ENCODE measurements around the gene ARHGAP15. TPM values are rescaled to one million over a fixed set of nuclear protein-coding genes. Genes with fewer than 3 reads are reported as not detected.
A peak's percentile ranks its signal among the peaks of the same experiment; 100 is the strongest.

Gene ARHGAP15
- total RNA-seq, 1 experiment from 2014 or later = not detected

DNA sequence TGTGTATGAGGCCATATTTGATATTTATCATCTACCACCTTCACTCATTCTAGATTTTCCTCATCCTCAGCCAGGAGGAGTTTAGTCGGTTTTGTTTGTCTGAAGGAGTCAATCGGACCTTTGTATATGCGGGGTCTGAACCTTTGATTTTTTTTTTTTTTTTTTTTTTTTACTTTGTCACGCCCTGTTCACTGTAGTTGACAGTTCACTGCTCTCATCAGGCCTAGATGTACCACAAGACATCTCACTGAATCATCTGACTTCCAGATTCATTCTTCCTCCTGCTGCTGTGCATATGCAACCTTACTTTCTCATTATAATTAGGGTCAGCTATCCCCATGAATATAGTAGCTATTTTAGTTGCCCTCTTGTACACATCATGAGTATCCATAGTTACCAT lies 133.2 kb downstream of the ARHGAP15 start:
- no peak for DNase-seq (ENCODE audit: low read depth)

DNA sequence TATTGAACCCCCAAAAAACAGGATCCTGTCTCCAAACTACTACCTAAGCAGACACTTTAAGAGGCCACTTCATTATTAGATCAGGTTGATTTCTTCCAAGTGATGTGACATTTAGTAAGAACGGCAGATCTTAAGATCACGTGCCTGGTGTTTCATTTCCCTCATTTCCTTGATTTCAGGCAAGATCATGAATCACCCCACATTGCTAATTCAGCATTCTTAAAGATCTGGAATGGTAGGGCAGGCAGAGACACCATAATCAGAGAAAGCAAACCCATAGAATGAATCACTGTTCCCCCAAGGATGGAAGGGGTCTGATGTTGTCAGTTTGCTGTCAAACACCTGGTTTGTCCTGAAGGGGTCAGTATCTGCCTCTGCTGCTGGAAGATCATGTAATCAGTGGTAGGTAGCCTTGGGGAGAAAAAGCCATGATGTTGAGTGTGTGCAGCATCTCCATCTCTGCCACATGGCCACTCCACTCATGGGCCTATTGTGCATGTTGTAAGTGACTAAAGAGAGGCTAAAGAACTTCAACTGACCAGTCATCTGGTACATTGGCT lies 133.9 kb downstream of the ARHGAP15 start:
- peak; percentile 37 for DNase-seq (ENCODE audit: low read depth)

DNA sequence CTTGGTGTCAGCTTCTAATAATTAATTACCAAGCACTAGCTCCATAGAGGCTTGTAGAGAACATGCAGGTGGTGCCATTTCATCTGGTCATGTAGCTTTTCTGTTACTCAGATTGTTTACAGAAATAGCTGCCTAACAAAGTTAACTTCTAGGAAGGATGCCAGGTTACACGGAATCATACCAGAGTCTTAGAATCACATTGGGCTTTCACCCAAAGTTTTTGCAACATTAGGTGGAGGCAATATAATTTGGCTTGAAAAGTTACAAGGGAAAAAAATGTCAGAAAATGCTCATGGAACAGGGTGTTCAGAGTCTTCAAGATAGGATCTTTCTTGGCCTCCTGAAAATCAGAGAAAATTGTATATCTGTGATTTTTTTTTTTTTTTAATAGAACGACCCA lies 135.6 kb downstream of the ARHGAP15 start:
- peak; percentile 75 for DNase-seq (ENCODE audit: low read depth)

DNA sequence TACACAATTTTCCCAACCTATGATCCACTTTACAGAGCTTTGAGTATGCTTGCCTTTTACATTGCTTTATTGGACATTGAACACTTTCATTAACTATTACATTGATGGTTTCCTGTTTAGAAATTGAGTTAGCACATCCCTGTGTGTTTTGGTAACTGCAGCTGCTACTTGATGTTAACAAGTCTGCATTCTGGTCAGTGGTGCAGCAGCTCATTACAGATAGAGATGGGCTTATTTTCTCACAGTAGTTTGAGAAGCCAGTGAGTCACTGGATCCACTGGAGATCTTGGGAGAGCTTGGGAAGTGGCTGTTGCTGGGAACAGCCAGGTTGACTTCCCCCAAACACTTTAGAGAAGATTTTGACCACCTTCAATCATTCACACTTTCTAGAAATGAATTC lies 150.5 kb downstream of the ARHGAP15 start:
- DNase-seq (ENCODE audit: low read depth) = no peak

DNA sequence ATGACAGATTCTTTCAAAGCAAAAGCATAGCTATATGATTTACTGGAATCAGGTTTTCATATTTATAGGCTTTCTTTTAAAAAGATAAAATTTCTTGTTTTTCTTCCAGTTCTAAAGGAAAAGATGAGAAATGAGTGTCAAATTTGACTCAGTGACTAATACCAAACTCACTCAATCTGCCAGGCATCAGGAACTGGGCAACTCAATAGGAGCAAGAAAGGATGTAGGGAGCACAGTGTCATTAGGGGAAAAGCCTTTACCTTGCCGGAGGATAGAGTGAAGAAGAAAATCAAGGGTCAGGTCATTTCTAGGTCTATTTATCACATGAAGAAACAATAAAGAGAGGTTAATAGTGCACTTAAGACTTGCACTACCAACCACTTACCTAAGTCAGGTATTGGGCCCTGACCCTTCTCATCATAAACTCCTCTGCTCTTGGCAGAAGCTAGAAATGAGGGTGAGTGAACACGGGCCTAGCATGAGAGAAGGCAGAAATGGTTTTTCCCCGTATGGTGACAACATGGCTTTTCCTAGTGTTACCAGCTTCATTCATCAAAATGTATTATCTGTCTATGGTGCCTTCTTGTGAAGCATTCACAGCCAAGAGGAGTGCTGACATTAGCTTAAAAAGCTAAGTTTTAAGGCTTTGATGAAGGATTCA lies 151.0 kb downstream of the ARHGAP15 start:
- DNase-seq (ENCODE audit: low read depth) = no peak

DNA sequence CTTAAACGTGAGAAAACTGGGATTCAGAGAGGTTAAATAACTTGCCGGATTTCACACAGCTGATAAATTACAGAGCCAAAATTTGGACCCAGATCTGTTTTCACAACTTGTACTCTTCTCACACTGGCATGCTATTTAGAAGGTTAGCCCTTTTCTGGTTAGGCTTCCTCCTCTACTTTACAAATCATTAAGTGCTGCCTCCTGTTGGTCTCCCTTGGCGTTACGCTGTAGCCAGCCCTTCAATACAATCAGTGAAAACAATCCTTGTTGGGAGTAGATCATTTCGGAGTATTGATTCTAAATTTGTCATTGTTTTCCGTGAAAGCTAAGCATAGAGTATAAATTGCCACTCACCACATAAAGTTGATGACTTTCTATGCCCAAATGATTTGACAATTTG lies 153.5 kb downstream of the ARHGAP15 start:
- no peak for DNase-seq (ENCODE audit: low read depth)

DNA sequence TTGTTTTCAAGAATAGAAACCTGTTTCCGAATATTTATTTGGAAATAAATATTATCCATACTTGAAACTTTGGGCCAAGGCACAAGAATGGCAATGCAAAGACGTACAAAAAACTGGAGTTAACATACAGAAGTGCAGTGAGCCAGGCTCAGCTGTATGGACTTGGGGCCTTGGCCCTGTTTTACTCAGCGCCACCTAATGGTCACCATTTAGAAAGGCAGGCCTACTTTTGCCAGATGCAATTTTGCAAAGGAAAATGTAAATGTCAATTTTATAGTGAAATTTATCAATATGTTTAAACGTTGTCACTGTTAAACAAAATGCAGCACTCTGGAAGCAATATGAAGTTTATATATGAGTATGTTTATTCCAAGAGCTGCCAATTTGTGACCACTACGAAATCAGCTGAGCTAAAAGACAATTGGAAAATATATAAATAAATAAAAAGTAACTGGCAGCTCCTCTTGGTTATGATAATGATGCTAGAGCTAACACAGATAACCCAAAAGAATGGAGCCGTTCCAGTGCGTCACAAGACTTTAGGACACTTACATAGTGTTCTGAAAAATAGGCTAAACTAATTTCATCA lies 155.0 kb downstream of the ARHGAP15 start:
- peak; percentile 26 for DNase-seq (ENCODE audit: low read depth)

DNA sequence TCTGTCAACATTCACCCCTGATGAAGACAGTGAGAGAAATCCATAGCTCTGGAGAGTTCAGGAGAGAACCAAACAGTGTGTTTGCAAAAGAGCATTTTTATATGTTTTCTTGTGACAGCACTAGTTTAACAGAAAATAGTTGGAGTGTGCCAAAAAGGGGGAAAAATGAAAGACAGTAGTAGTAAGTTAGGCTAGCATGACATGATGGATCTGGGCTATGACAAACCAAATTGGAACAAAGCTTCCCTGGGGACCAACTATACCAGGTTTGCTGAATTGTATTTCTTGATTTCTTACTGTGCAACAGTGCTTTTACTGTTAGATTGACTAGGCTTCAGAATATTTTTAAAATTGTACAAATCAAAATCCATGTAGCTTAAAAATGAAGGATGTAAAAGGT lies 159.8 kb downstream of the ARHGAP15 start:
- no peak for DNase-seq (ENCODE audit: low read depth)

DNA sequence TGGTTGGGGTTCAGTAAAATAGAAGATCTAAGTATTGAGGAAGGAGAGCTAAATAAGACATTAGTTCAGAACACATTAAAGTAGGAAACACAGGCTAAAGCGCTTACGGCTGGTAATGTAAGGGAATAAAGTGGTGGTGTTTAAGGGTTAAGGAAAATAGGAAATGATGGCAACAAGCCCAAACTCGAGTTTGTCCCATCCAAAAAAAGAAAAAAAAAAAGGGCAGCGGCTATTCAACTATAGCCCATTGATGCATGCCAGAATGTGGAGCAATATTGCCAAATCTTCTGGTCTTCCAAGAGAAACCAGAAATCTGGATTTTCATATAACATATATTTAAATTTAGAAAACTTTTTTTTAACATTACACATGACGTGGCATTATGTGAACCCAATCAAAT lies 161.0 kb downstream of the ARHGAP15 start:
- no peak for DNase-seq (ENCODE audit: low read depth)

DNA sequence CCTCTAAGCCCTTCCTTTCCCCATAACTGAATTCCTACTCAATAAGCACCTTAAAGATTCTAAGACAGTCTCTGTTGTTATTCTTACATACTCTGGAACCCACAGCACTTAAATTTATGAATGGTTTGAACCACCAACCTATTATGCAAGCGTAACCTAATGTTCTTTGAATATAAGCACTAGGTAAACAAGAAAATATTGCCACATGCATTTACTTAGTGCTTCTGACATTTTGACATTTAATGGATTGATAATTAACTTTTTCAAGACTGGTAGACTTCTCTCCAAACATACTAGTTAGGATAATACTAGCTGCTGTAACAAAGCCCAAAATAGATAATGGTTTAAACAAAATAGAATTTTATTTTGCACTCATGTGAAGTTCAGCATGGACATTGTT lies 164.8 kb downstream of the ARHGAP15 start:
- no peak for DNase-seq (ENCODE audit: low read depth)

DNA sequence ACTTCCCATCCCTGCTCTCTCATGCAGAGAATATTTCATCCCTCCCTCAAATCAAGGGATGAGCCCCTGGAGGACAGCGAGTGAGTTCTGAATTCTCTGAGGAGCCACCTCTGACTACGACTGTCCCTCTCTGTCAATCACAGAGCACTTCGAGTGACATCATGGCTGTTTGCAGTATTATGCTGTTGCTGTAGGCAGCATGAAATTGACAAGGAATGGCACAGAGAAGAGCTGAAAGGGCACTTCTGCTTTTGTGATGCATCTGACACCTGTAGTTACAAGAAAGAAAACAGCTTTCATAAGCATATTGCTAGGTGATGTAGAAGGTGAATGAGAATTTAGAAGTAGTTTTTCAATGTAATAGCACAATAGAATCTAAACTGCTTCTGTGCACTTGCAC lies 166.9 kb downstream of the ARHGAP15 start:
- DNase-seq (ENCODE audit: low read depth) = no peak

DNA sequence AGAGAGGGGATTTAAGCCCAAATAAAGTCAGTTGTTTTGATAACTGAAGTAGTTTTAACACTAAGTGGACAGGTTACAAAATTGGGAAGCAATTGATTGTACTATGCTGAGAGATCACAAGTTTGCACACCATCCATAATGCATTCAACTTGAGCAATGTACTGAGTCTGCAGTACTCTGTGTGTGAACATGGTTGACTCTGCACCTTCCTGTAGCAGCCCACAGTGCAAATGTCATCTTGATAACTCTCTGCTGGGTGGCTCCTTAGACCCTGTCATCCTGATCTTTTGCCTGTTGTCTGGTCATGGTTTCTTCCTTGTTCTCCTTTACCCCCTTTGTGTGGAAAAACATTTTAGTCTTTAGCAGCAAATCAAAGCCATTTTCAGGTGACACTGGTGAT lies 168.0 kb downstream of the ARHGAP15 start:
- no peak for DNase-seq (ENCODE audit: low read depth)

DNA sequence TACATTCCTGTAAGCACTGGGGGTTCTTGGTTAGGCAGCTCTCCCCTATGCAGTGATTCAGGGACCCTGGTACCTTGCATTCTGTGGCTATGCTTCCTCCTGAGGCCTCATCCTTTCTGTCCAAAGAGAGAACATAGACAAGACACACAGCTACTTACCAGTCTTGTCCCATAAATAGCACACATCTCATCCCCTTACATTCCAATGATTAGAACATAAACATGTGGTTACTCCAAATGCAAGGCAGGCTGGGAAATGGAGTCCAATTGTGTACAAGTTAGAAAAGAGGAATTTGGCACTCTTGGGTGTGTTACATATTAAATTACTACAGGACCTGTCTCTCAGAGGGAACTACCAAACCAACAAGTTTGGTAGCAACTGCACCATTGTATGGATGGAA lies 171.3 kb downstream of the ARHGAP15 start:
- no peak for DNase-seq (ENCODE audit: low read depth)

DNA sequence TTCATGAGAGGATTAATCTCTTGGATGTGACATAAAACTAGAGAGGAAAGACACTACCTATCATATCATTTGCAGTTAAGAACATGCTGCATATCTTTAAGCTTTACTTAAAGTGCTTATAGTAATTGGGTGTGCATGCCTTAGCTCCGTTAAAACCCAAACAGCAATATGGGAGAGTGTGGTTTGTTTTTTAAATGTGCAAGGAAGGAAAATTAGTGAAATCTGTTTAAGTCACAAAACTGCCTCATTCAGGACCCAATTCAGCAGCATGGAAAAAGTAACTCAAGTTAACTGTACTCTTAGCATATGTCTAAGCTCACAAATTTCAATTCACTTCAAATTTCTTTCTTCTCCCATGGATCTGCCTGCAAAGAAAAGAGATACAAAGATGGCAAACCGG lies 182.2 kb downstream of the ARHGAP15 start:
- no peak for DNase-seq (ENCODE audit: low read depth)

DNA sequence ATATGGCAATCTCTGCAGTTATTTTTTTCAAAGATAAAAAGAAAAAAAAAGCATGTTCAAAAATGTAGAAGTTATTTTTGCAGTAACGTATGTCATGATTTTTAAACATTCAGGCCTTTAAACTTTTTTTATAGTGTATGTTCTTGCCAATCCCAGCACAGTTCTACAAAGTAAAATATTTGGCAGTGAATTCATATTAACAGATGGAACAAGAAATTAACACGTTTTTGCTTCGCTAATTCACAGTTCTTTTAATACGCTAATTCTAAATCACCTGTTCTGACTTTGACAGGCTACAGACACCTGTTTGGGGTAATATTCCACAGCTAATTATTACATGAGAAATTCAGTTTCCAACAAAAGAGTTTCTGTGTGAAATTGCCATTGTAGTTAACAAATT lies 183.2 kb downstream of the ARHGAP15 start:
- DNase-seq (ENCODE audit: low read depth) = no peak

DNA sequence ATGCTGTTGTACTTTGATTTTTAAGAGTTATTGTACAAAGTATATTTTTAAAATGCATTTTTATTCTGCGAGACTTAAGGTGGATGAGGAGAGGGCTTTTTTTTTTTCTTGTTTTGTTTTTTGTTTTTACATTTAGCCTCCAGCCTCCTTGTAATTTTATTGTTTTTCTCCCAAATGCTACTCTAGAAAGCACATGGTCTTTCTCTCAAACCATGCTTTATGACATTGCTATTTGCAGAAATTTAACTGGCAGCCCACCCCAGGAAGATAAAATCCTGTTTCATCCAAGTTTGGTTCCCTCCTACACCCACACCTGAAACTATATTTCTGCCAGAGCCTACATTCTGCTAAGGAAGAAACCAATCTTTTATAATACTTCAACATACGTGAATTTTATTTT lies 184.6 kb downstream of the ARHGAP15 start:
- DNase-seq (ENCODE audit: low read depth) = no peak

DNA sequence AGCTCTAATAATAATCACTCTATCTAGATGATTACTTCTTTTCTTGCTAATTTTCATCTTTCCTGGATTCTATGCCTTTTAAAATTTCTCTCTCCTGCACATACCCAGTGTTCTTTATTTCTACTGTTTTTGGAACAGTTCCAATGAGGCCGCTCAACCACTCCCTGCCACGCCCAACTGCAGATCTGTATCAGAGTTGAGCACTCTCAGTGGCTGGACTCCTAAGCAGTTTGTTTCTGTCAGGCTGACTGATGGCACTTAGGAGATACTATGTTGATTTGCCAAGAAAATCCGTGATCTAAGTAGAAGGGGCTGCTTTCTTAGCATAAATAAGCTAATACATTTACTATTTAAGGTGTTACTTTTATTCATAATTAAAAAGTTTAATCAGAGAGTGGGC lies 192.8 kb downstream of the ARHGAP15 start:
- DNase-seq (ENCODE audit: low read depth) = no peak

DNA sequence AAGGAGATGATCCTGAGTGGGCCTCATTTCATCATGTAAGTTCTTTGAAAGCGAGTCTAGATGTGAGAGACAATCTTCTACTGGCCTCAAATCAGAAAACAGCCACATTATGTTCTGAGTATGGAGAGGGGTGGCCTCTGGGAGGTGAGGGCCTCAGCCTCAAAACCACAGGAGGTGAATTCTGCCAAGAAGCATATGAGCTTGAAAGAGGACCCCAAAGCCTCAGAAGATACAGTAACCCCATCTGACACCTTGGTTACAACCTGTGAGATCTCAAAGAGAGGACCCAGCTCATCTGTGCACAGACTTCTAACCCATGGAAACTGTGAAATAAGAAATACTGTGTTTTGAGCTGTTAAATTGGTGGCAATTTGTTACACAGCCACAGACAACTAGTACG lies 200.1 kb downstream of the ARHGAP15 start:
- DNase-seq (ENCODE audit: low read depth) = no peak

DNA sequence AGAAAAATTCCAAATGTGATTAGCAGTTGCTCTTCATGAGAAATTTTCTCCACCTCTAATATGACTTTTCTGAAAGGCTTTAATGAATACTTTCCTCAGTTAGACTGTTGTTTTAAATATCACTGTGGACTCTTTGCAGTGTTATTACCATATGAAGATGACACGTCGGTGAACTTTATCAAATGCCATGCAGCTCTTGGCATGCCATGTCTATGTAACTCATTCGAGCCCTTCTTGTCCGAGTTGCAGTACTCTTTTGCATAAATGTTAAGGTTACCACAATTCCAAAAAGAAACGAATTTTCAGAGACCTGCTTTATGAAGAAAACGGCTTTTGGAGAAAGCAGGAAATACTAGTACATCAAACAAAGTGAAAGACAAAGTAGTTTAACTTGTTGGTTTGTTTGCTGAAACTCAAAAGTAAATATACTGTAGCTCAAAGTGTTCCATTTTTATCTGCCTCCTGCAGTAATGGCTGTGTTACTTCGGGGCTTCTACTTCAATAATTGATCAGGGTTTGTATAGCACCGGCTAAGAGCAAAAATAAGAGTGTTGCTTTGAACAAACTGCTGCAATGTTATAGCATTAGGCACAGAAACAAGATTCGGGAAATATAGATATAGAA lies 204.1 kb downstream of the ARHGAP15 start:
- DNase-seq (ENCODE audit: low read depth) = no peak

DNA sequence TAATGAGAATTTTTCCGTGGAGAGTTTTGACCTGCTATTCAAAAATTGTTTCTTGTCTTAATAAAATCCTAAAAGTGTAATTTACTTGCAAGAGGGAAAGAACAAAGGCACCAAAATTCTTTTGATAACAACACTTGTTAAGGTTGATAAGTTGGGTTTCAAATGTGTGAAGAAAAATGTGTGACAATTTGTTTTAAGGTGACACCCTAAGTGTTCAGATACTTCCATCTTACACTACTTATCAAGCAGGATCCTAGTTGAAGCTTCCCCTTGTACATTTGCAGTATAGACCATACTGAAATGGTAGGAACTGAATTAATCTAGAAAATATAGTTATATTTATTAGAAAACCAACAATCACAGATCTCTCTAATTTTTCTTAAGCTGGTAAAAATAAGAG lies 204.6 kb downstream of the ARHGAP15 start:
- DNase-seq (ENCODE audit: low read depth) = no peak

DNA sequence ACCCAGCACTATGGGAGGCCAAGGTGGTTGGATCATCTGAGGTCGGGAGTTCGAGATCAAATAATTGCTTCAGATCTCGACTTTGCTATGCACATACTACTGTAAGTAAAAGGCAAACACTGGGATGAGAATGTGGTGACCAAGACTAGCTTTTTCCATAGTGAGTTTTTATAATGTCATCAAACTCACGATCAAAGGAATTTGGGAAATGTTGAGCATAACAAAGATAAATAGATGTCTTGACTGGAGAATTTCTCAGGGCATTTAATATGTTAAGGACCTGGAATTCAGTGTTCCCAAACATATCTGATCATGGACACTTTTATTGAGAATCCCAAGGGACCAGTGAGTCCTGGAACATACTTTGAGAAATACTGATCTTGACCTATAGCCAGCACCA lies 205.6 kb downstream of the ARHGAP15 start:
- no peak for DNase-seq (ENCODE audit: low read depth)

DNA sequence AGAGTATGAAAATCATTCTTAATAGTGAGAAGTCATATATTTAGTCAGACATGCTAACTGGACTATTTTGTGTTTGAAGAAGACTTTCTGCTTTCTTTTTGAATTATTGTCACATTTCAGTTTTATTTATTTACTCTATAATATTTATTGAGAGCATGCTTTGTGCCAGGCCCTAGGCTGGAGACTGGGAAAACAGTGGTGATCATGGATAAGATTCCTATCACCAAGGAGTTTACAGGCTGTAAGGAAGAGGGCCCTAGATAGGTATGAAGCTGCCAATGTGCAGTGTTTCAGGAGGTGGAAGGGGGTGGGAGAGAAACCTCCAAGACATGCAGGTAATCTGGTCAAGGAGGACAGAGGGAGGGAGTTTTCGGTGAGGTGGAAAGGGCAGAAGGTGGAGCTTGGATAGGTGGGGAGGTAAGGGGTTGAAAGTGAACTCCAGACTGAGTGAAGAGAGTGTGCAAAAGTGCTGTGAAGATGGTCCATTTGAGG lies 207.5 kb downstream of the ARHGAP15 start:
- no peak for DNase-seq (ENCODE audit: low read depth)

DNA sequence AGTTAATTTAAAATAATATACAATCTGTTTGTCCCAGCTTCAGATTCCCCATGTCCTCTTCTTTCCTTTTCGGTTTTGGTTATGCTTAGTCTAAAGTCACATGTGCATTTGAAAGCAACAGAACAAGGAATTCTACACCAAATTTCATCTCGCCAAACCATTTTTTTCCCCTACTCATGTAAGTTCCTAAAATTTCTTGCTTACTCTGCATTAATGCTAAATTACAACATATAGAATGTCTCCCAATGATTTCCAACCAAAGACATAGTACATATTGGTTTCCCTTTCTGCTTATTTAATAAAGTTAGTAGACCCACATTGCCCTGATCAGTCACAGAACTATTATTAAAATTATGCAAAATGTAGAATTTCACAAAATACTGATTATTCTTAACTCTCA lies 212.3 kb downstream of the ARHGAP15 start:
- no peak for DNase-seq (ENCODE audit: low read depth)
